WTC11 (cell line): ENCODE measurements around the gene PTPN11. TPM values are rescaled to one million over a fixed set of nuclear protein-coding genes. Genes with fewer than 3 reads are reported as not detected.
A peak's percentile ranks its signal among the peaks of the same experiment; 100 is the strongest.

Experiments
- ATAC-seq: fragments of 200-7000 bp; cut with Tn5 transposase; 2 replicates; pipeline ENCODE4 v1.10.0; 2021; ENCODE audit warnings: mild to moderate bottlenecking, moderate library complexity
- CTCF ChIA-PET: fragments of 300-600 bp; sonication (Branson Sonifier 250); formaldehyde crosslinking; loops from one replicate; lab custom pipeline; 2021; ENCODE audit warnings: antibody characterized with exemption; lab: Charles Lee
- POLR2A ChIA-PET: fragments of 350-600 bp; sonication (Branson Sonifier 250); formaldehyde crosslinking; loops from one replicate; lab custom pipeline; 2021; ENCODE audit warnings: antibody characterized with exemption; lab: Charles Lee
- DNase-seq: peaks from one replicate; pipeline ENCODE4 v3.0.0; 2021; ENCODE audit warnings: low spot score
- H3K27ac Mint-ChIP-seq: 2 replicates; pipeline ENCODE4 v1.8.0; 2021; ENCODE audit warnings: mixed read lengths
- H3K27me3 Mint-ChIP-seq: 2 replicates; pipeline ENCODE4 v1.8.0; 2021; ENCODE audit warnings: low read depth, mild to moderate bottlenecking, moderate library complexity, mixed read lengths
- H3K36me3 Mint-ChIP-seq: 2 replicates; pipeline ENCODE4 v1.8.0; 2021; ENCODE audit warnings: mixed read lengths
- H3K4me1 Mint-ChIP-seq: 2 replicates; pipeline ENCODE4 v1.8.0; 2022; ENCODE audit warnings: mixed read lengths
- H3K4me3 Mint-ChIP-seq: 2 replicates; pipeline ENCODE4 v1.8.0; 2021; ENCODE audit warnings: mild to moderate bottlenecking, moderate library complexity, mixed read lengths
- H3K9me3 Mint-ChIP-seq: 2 replicates; pipeline ENCODE4 v1.8.0; 2021; ENCODE audit warnings: mixed read lengths
- ARID4B ChIP-seq: sonication (generic); formaldehyde crosslinking; IDR thresholded peaks from 2 replicates; pipeline ENCODE4 v1.8.0; 2023; ENCODE audit warnings: missing genetic modification reagents, mild to moderate bottlenecking, borderline replicate concordance
- CBFB ChIP-seq: sonication (generic); formaldehyde crosslinking; IDR thresholded peaks from 2 replicates; pipeline ENCODE4 v1.8.1; 2022; ENCODE audit warnings: mild to moderate bottlenecking, low read depth, missing genetic modification reagents
- CDX4 ChIP-seq: fragments of 250-450 bp; sonication (Bioruptor Pico); IDR thresholded peaks from 2 replicates; pipeline ENCODE4 v1.9.0; 2021; ENCODE audit warnings: moderate library complexity, mild to moderate bottlenecking, inconsistent platforms, borderline replicate concordance
- CREM ChIP-seq: sonication (generic); formaldehyde crosslinking; IDR thresholded peaks from 2 replicates; pipeline ENCODE4 v1.8.1; 2022; ENCODE audit warnings: mild to moderate bottlenecking, missing genetic modification reagents, moderate library complexity
- GRHL2 ChIP-seq: fragments of 250-450 bp; sonication (Bioruptor Pico); IDR thresholded peaks from 2 replicates; pipeline ENCODE4 v1.8.0; 2022; ENCODE audit warnings: mild to moderate bottlenecking, moderate library complexity; ENCODE audit not compliant: insufficient replicate concordance, severe bottlenecking
- GTF2I ChIP-seq: fragments of 250-450 bp; sonication (Bioruptor Pico); conservative IDR thresholded peaks from 2 replicates; pipeline ENCODE4 v1.4.0; 2021; ENCODE audit warnings: mild to moderate bottlenecking
- IRF2 ChIP-seq: sonication (generic); formaldehyde crosslinking; IDR thresholded peaks from 2 replicates; pipeline ENCODE4 v1.8.0; 2022; ENCODE audit warnings: low read depth, missing genetic modification reagents, borderline replicate concordance
- JAZF1 ChIP-seq: fragments of 250-450 bp; sonication (Bioruptor Pico); IDR thresholded peaks from 2 replicates; pipeline ENCODE4 v1.9.0; 2021; ENCODE audit warnings: moderate library complexity, mild to moderate bottlenecking, inconsistent platforms
- MLX ChIP-seq: sonication (generic); formaldehyde crosslinking; IDR thresholded peaks from 2 replicates; pipeline ENCODE4 v1.8.1; 2023; ENCODE audit warnings: mild to moderate bottlenecking, missing genetic modification reagents, moderate library complexity
- NFATC4 ChIP-seq: fragments of 250-450 bp; sonication (Bioruptor Pico); IDR thresholded peaks from 2 replicates; pipeline ENCODE4 v1.9.0; 2021; ENCODE audit warnings: mild to moderate bottlenecking
- NFE2L1 ChIP-seq: sonication (generic); formaldehyde crosslinking; IDR thresholded peaks from 2 replicates; pipeline ENCODE4 v1.8.1; 2023; ENCODE audit warnings: missing genetic modification reagents
- PRRX2 ChIP-seq: fragments of 250-450 bp; sonication (Bioruptor Pico); IDR thresholded peaks from 2 replicates; pipeline ENCODE4 v1.8.0; 2021; ENCODE audit warnings: mild to moderate bottlenecking
- RELA ChIP-seq: sonication (generic); formaldehyde crosslinking; IDR thresholded peaks from 2 replicates; pipeline ENCODE4 v1.8.1; 2022; ENCODE audit warnings: missing genetic modification reagents, mild to moderate bottlenecking, borderline replicate concordance
- ZNF138 ChIP-seq: sonication (generic); formaldehyde crosslinking; conservative IDR thresholded peaks from 2 replicates; pipeline ENCODE4 v1.8.1; 2022; ENCODE audit warnings: mild to moderate bottlenecking, moderate library complexity, missing genetic modification reagents
- ZNF232 ChIP-seq: sonication (generic); formaldehyde crosslinking; IDR thresholded peaks from 2 replicates; pipeline ENCODE4 v1.8.0; 2022; ENCODE audit warnings: mild to moderate bottlenecking, missing genetic modification reagents
- ZNF396 ChIP-seq: fragments of 250-450 bp; sonication (Bioruptor Pico); IDR thresholded peaks from 2 replicates; pipeline ENCODE4 v1.8.0; 2021; ENCODE audit warnings: mild to moderate bottlenecking, moderate library complexity, borderline replicate concordance
- ZNF423 ChIP-seq: fragments of 250-450 bp; sonication (Bioruptor Pico); IDR thresholded peaks from 2 replicates; pipeline ENCODE4 v2.1.2; 2022; ENCODE audit warnings: mild to moderate bottlenecking, moderate library complexity
- total RNA-seq: library from RNA; stranded (reverse); gene quantifications from 3 replicates; pipeline ENCODE4 v1.2.3, GENCODE V29; 2021
- TF ChIP-seq, protein P1 (sequence below): sonication (generic); formaldehyde crosslinking; IDR thresholded peaks from 2 replicates; pipeline ENCODE4 v1.8.1; 2022; ENCODE audit warnings: mild to moderate bottlenecking, missing genetic modification reagents, moderate library complexity, borderline replicate concordance
- TF ChIP-seq, protein P2 (sequence below): fragments of 200-600 bp; IDR thresholded peaks from 2 replicates; pipeline ENCODE4 v1.8.0; 2022; ENCODE audit warnings: antibody characterized with exemption
- TF ChIP-seq, protein P3 (sequence below): sonication (generic); formaldehyde crosslinking; IDR thresholded peaks from 2 replicates; pipeline ENCODE4 v1.8.0; 2022; ENCODE audit warnings: mild to moderate bottlenecking, missing genetic modification reagents
- TF ChIP-seq, protein P4 (sequence below): sonication (generic); formaldehyde crosslinking; IDR thresholded peaks from 2 replicates; pipeline ENCODE4 v1.8.0; 2022; ENCODE audit warnings: mild to moderate bottlenecking, missing genetic modification reagents

PTPN11 gene
- total RNA-seq, 1 experiment from 2014 or later = 112 TPM

DNA sequence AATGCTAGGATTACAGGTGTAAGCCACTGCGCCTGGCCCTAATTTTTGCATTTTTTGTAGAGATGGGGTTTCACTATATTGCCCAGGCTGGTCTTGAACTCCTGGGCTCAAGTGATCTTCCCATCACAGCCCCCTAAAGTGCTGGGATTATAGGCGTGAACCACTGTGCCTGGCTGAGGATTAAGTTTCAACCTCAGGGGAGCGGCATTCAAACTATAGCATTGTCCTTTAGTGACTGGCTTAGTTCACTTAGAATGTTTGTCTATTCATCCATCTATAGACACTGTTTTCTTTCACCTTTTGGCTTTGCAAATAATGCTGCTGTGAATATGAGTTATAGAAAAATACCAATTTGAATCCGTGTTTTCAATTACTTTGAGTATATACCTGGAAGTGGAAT is 25.2 kb downstream of the PTPN11 start:
- ATAC-seq = no peak
- no peak for DNase-seq

DNA sequence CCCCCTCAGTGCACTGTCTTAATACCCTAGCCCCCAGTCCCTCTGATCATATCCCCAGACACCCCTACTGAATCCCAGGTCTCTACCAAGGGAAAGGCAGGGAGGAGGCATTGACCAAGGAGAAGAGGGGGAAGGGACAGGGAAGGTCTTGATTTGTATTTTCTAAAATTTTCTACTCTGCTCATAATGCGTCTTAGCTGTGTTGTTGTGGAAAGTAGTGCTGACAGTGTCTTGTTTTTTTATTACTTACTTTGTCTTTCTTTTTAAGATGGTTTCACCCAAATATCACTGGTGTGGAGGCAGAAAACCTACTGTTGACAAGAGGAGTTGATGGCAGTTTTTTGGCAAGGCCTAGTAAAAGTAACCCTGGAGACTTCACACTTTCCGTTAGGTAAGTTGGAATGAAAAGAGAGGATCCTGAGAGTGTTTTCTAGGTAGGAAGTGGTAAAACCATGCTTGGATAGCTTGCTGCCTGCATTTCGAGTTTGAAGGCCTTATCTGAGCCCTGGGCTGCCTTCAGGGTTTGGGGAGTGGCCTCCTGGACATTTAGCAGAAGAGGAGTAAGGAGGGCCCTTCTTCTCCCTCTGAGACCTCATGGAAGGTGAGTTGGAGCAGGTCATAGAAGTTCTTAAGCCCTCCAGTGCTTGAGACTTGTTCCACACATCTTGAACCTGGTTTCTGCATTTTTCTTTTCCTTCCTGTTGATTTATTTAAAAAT is 27.4 kb downstream of the PTPN11 start:
- ChIA-PET CTCF (no interaction called here), POLR2A (no interaction called here)
- Mint-ChIP-seq H3K4me3 (no peak overlapping the region), H3K9me3 (no peaks in the 10 kb centered on the region), H3K36me3 (peaks cover 27% of the 10 kb centered on the region), H3K27ac (peak overlapping the region; percentile 61), H3K27me3 (no peaks in the 10 kb centered on the region), H3K4me1 (no peaks in the 10 kb centered on the region)
- no peak for DNase-seq
- ATAC-seq = no peak
- TF ChIP-seq RELA = no peak
- no peak for TF ChIP-seq JAZF1
- TF ChIP-seq ZNF138 (CRISPR knock-in tag) = no peak
- TF ChIP-seq NFE2L1 (CRISPR knock-in tag) = no peak
- no peak for TF ChIP-seq NFATC4
- no peak for TF ChIP-seq MLX (CRISPR knock-in tag)
- no peak for TF ChIP-seq PRRX2 (CRISPR knock-in tag)
- no peak for TF ChIP-seq CREM
- TF ChIP-seq, protein P1, sequence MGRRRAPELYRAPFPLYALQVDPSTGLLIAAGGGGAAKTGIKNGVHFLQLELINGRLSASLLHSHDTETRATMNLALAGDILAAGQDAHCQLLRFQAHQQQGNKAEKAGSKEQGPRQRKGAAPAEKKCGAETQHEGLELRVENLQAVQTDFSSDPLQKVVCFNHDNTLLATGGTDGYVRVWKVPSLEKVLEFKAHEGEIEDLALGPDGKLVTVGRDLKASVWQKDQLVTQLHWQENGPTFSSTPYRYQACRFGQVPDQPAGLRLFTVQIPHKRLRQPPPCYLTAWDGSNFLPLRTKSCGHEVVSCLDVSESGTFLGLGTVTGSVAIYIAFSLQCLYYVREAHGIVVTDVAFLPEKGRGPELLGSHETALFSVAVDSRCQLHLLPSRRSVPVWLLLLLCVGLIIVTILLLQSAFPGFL (CRISPR knock-in tag) = no peak
- TF ChIP-seq IRF2 (CRISPR knock-in tag) = no peak
- no peak for TF ChIP-seq ZNF396
- no peak for TF ChIP-seq CDX4 (CRISPR knock-in tag)
- no peak for TF ChIP-seq ZNF232 (CRISPR knock-in tag)
- no peak for TF ChIP-seq CBFB (CRISPR knock-in tag)

More for the DNA sequence above, 25.2 kb downstream of the PTPN11 start:
- Mint-ChIP-seq H3K27ac (no peak overlapping the region), H3K27me3 (no peaks in the 10 kb centered on the region), H3K36me3 (peaks cover 14% of the 10 kb centered on the region), H3K9me3 (no peaks in the 10 kb centered on the region), H3K4me3 (no peak overlapping the region), H3K4me1 (no peaks in the 10 kb centered on the region)
- TF ChIP-seq ZNF423 (CRISPR knock-in tag) (no peak), GTF2I (CRISPR knock-in tag) (no peak)
- CTCF ChIA-PET = no interaction called here
- POLR2A ChIA-PET = no interaction called here

- no peaks in the 10 kb centered on the region for H3K27me3 Mint-ChIP-seq
- POLR2A ChIA-PET = interaction anchor here (0.7 kb wide), 1 partner anchor 8 kb away, joined by 3 read pairs; no protein-coding TSS in a partner anchor
- DNase-seq (no peak), ATAC-seq (no peak)
- H3K4me1 Mint-ChIP-seq = no peaks in the 10 kb centered on the region
- no peak overlapping the region for H3K27ac Mint-ChIP-seq
- H3K4me3 Mint-ChIP-seq = no peak overlapping the region
- H3K36me3 Mint-ChIP-seq = peaks cover 31% of the 10 kb centered on the region
- CTCF ChIA-PET = no interaction called here
- H3K9me3 Mint-ChIP-seq = no peaks in the 10 kb centered on the region
- no peak for TF ChIP-seq ARID4B
- TF ChIP-seq, protein P2, sequence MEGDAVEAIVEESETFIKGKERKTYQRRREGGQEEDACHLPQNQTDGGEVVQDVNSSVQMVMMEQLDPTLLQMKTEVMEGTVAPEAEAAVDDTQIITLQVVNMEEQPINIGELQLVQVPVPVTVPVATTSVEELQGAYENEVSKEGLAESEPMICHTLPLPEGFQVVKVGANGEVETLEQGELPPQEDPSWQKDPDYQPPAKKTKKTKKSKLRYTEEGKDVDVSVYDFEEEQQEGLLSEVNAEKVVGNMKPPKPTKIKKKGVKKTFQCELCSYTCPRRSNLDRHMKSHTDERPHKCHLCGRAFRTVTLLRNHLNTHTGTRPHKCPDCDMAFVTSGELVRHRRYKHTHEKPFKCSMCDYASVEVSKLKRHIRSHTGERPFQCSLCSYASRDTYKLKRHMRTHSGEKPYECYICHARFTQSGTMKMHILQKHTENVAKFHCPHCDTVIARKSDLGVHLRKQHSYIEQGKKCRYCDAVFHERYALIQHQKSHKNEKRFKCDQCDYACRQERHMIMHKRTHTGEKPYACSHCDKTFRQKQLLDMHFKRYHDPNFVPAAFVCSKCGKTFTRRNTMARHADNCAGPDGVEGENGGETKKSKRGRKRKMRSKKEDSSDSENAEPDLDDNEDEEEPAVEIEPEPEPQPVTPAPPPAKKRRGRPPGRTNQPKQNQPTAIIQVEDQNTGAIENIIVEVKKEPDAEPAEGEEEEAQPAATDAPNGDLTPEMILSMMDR = no peak
- TF ChIP-seq, protein P3, sequence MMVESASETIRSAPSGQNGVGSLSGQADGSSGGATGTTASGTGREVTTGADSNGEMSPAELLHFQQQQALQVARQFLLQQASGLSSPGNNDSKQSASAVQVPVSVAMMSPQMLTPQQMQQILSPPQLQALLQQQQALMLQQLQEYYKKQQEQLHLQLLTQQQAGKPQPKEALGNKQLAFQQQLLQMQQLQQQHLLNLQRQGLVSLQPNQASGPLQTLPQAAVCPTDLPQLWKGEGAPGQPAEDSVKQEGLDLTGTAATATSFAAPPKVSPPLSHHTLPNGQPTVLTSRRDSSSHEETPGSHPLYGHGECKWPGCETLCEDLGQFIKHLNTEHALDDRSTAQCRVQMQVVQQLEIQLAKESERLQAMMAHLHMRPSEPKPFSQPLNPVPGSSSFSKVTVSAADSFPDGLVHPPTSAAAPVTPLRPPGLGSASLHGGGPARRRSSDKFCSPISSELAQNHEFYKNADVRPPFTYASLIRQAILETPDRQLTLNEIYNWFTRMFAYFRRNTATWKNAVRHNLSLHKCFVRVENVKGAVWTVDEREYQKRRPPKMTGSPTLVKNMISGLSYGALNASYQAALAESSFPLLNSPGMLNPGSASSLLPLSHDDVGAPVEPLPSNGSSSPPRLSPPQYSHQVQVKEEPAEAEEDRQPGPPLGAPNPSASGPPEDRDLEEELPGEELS = no peak
- TF ChIP-seq, protein P4, sequence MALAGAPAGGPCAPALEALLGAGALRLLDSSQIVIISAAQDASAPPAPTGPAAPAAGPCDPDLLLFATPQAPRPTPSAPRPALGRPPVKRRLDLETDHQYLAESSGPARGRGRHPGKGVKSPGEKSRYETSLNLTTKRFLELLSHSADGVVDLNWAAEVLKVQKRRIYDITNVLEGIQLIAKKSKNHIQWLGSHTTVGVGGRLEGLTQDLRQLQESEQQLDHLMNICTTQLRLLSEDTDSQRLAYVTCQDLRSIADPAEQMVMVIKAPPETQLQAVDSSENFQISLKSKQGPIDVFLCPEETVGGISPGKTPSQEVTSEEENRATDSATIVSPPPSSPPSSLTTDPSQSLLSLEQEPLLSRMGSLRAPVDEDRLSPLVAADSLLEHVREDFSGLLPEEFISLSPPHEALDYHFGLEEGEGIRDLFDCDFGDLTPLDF (CRISPR knock-in tag) = no peak
- no peak for TF ChIP-seq GRHL2 (CRISPR knock-in tag)
- no peak for TF ChIP-seq ZNF396
Measured at GRCh38 chr12:112447106-112447505, 28.4 kb downstream of the PTPN11 start.
